HepG2 (cell line): Measurements from ENCODE around the gene ARRDC1. TPM values are rescaled to one million over a fixed set of nuclear protein-coding genes. Genes with fewer than 3 reads are reported as not detected.

Source experiments
- ATF7-NPFF ChIP-seq: sonication (generic); formaldehyde crosslinking; IDR thresholded peaks from 2 replicates; pipeline ENCODE4 v1.8.1; 2023; ENCODE audit warnings: mild to moderate bottlenecking, low read depth, missing genetic modification reagents, moderate library complexity
- FOXO1 ChIP-seq: sonication (generic); formaldehyde crosslinking; IDR thresholded peaks from 2 replicates; pipeline ENCODE4 v1.4.0; 2020; ENCODE audit warnings: missing genetic modification reagents
- ISX ChIP-seq: sonication (generic); formaldehyde crosslinking; conservative IDR thresholded peaks from 2 replicates; pipeline ENCODE4 v1.5.0; 2020; ENCODE audit warnings: missing genetic modification reagents
- KAT2B ChIP-seq: fragments of 150-350 bp; IDR thresholded peaks from 2 replicates; pipeline ENCODE4 v1.6.1; 2014; ENCODE audit warnings: low read depth, low read length, borderline replicate concordance
- MAFG ChIP-seq: sonication (generic); formaldehyde crosslinking; IDR thresholded peaks from 2 replicates; pipeline ENCODE4 v1.5.1; 2020; ENCODE audit warnings: mild to moderate bottlenecking, missing genetic modification reagents
- MIER3 ChIP-seq: IDR thresholded peaks from 2 replicates; pipeline ENCODE4 v1.6.1; 2016; ENCODE audit warnings: missing compliant biosample characterization, borderline replicate concordance
- NFAT5 ChIP-seq: sonication (generic); formaldehyde crosslinking; IDR thresholded peaks from 2 replicates; pipeline ENCODE4 v1.4.0; 2020; ENCODE audit warnings: missing genetic modification reagents
- PHF5A ChIP-seq: IDR thresholded peaks from one replicate; pipeline ENCODE4 v1.6.1; 2018; ENCODE audit warnings: low read depth, missing genetic modification reagents; ENCODE audit not compliant: unreplicated experiment
- RFX5 ChIP-seq: IDR thresholded peaks from 2 replicates; pipeline ENCODE4 v1.6.1; 2011; ENCODE audit warnings: low read depth, low read length, improper control_type of control experiment
- ZBTB8A ChIP-seq: sonication (generic); formaldehyde crosslinking; IDR thresholded peaks from 2 replicates; pipeline ENCODE4 v1.4.0; 2020; ENCODE audit warnings: mild to moderate bottlenecking, low read depth, missing genetic modification reagents, borderline replicate concordance
- ZC3H13 ChIP-seq: sonication (generic); formaldehyde crosslinking; IDR thresholded peaks from 2 replicates; pipeline ENCODE4 v1.8.1; 2023; ENCODE audit warnings: mild to moderate bottlenecking, missing genetic modification reagents, moderate library complexity
- ZFP36L2 ChIP-seq: sonication (generic); formaldehyde crosslinking; IDR thresholded peaks from 2 replicates; pipeline ENCODE4 v1.4.0; 2020; ENCODE audit warnings: missing genetic modification reagents
- ZNF30 ChIP-seq: sonication (generic); formaldehyde crosslinking; IDR thresholded peaks from 2 replicates; pipeline ENCODE4 v1.5.0; 2020; ENCODE audit warnings: mild to moderate bottlenecking, missing genetic modification reagents
- ZNF343 ChIP-seq: sonication (generic); formaldehyde crosslinking; IDR thresholded peaks from 2 replicates; pipeline ENCODE4 v1.4.0; 2020; ENCODE audit warnings: mild to moderate bottlenecking, missing genetic modification reagents
- ZNF383 ChIP-seq: sonication (generic); formaldehyde crosslinking; IDR thresholded peaks from 2 replicates; pipeline ENCODE4 v1.4.0; 2020; ENCODE audit warnings: missing genetic modification reagents, mild to moderate bottlenecking, borderline replicate concordance
- ZNF441 ChIP-seq: sonication (generic); formaldehyde crosslinking; IDR thresholded peaks from 2 replicates; pipeline ENCODE4 v1.7.0; 2021; ENCODE audit warnings: missing genetic modification reagents, borderline replicate concordance
- ZNF564 ChIP-seq: sonication (generic); formaldehyde crosslinking; IDR thresholded peaks from 2 replicates; pipeline ENCODE4 v1.8.1; 2023; ENCODE audit warnings: mild to moderate bottlenecking, missing genetic modification reagents
- ZSCAN21 ChIP-seq: sonication (generic); formaldehyde crosslinking; IDR thresholded peaks from 2 replicates; pipeline ENCODE4 v1.8.0; 2022; ENCODE audit warnings: mild to moderate bottlenecking, missing genetic modification reagents, moderate library complexity, borderline replicate concordance
- ZSCAN22 ChIP-seq: sonication (generic); formaldehyde crosslinking; IDR thresholded peaks from 2 replicates; pipeline ENCODE4 v1.4.0; 2020; ENCODE audit warnings: mild to moderate bottlenecking, missing genetic modification reagents
- polyA plus RNA-seq, 8 experiments: library from polyadenylated mRNA; depleted of rRNA in 3 of 8; stranded (reverse) in 7 of 8; unstranded in 1 of 8; fragments of >200 nt; fragmentation: Illumina TruSeq in 4 of 8; extraction: Trizol in 4 of 8; gene quantifications; 2 replicates each; pipeline versions ENCODE4 v1.2.1 to v1.2.3, GENCODE V29; 2011 to 2016; ENCODE audit warnings: low read depth in 4 of 8, missing spikeins in 1 of 8, mixed read lengths in 1 of 8; ENCODE audit not compliant: insufficient read depth in 1 of 8
- total RNA-seq, 5 experiments: library from RNA; depleted of rRNA; stranded (reverse); fragments of >200 nt; fragmentation: Illumina TruSeq; extraction: Trizol; gene quantifications; 2 replicates each; pipeline ENCODE4 v1.2.3, GENCODE V29; 2016; ENCODE audit warnings: low read depth in 1 of 5
- TF ChIP-seq, protein P1 (sequence below), 2 experiments: fragments of 450-650 bp in 1 of 2; sonication (generic) in 1 of 2; formaldehyde crosslinking; IDR thresholded peaks; 2 replicates each; pipeline versions ENCODE4 v1.5.0 to v1.8.0; 2020 to 2022; ENCODE audit warnings: mild to moderate bottlenecking in 1 of 2, missing genetic modification reagents in 1 of 2
- TF ChIP-seq, protein P2 (sequence below): sonication (generic); formaldehyde crosslinking; IDR thresholded peaks from 2 replicates; pipeline ENCODE4 v1.9.0; 2021; ENCODE audit warnings: missing genetic modification reagents, borderline replicate concordance

ARRDC1 gene
- total and polyA plus RNA-seq, 2 of the 13 experiments (the other 11 are each of a cell fraction or from before 2014, with no cell fraction given) = 21.7 to 44.4 TPM

DNA sequence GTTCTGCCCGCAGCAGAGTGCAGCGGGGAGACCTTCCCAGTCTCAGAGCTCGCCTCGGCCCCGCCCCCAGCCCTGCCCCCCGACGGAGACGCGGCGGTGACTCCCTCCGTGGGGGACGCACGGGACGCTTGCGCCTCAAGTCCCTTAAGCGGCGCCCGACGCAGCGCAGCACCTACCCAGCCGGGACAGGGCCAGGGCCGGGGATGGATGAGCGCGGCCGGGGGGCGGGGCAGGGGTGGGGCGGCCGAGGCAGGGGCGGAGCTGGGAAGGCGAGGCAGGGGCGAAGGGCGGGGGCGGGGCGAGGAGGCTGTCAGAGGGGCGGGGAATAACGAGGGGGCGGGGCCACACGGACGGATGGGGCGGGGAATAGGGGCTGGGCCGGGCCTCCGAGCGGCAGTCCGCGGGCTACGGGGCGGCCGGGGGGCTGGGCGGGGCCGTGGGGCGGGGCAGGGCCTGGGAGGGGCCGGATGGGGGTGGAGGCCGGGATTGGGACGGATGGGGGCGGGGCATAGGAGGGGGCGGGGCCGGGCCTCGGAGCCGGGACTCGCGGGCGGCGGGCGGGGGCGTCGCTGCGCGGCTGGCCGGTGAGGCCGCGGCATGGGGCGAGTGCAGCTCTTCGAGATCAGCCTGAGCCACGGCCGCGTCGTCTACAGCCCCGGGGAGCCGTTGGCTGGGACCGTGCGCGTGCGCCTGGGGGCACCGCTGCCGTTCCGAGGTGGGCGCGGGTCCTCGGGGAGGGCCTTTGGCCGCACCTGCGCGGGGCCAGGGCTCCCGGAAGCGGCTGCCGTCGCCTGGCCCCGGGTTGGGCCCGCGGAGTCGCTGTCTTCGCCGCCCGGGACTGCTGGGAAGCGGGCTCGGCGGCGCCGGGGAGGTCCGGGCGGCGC, at the start of gene ARRDC1 (continued):
- 0 out of 2 replicates have a peak, but pooled peaks have one; percentile 73 for TF ChIP-seq NFAT5
- no peak; the same call in 1 of the 2 replicates for TF ChIP-seq ATF7-NPFF (CRISPR knock-in tag)
- no peak for TF ChIP-seq PHF5A (CRISPR knock-in tag)
- TF ChIP-seq MAFG (CRISPR knock-in tag) = no peak
- peak; percentile 54; the same call in 1 of the 2 replicates for TF ChIP-seq ZNF564 (CRISPR knock-in tag)
- TF ChIP-seq, protein P1, sequence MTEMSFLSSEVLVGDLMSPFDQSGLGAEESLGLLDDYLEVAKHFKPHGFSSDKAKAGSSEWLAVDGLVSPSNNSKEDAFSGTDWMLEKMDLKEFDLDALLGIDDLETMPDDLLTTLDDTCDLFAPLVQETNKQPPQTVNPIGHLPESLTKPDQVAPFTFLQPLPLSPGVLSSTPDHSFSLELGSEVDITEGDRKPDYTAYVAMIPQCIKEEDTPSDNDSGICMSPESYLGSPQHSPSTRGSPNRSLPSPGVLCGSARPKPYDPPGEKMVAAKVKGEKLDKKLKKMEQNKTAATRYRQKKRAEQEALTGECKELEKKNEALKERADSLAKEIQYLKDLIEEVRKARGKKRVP (CRISPR knock-in tag; IDR thresholded peaks at IDR 0.05) = no peak
- TF ChIP-seq RFX5 = no peak
- TF ChIP-seq ZNF441 (CRISPR knock-in tag) = no peak
- no peak for TF ChIP-seq ZBTB8A (CRISPR knock-in tag)
- no peak for TF ChIP-seq ZNF343
- no peak for TF ChIP-seq FOXO1 (CRISPR knock-in tag)
- no peak for TF ChIP-seq KAT2B
- TF ChIP-seq ZSCAN21 (CRISPR knock-in tag) = peak; percentile 39; the same call in 1 of the 2 replicates
- TF ChIP-seq ZFP36L2 (CRISPR knock-in tag) = no peak
- TF ChIP-seq, protein P2, sequence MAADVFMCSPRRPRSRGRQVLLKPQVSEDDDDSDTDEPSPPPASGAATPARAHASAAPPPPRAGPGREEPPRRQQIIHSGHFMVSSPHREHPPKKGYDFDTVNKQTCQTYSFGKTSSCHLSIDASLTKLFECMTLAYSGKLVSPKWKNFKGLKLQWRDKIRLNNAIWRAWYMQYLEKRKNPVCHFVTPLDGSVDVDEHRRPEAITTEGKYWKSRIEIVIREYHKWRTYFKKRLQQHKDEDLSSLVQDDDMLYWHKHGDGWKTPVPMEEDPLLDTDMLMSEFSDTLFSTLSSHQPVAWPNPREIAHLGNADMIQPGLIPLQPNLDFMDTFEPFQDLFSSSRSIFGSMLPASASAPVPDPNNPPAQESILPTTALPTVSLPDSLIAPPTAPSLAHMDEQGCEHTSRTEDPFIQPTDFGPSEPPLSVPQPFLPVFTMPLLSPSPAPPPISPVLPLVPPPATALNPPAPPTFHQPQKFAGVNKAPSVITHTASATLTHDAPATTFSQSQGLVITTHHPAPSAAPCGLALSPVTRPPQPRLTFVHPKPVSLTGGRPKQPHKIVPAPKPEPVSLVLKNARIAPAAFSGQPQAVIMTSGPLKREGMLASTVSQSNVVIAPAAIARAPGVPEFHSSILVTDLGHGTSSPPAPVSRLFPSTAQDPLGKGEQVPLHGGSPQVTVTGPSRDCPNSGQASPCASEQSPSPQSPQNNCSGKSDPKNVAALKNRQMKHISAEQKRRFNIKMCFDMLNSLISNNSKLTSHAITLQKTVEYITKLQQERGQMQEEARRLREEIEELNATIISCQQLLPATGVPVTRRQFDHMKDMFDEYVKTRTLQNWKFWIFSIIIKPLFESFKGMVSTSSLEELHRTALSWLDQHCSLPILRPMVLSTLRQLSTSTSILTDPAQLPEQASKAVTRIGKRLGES (CRISPR knock-in tag) = no peak
- TF ChIP-seq ZC3H13 (CRISPR knock-in tag) = no peak
- TF ChIP-seq ZNF30 (CRISPR knock-in tag) = no peak
- no peak for TF ChIP-seq ZSCAN22 (CRISPR knock-in tag)
- no peak for TF ChIP-seq ISX (CRISPR knock-in tag)
- no peak for TF ChIP-seq MIER3 (CRISPR knock-in tag)
- no peak for TF ChIP-seq ZNF383
